NCI-H526 treated with DMSO at 0.1 percent for 48 hours (cell line): Measurements from ENCODE around the gene TUFT1.
"Not testable (repeated sequence)": the region's sequence is repeated elsewhere in the genome, so short reads cannot be mapped to it uniquely, and the experiment has no call there.

ENCODE experiments used
- DNase-seq: peaks from one replicate; lab custom pipeline; 2025; lab: John Stamatoyannopoulos, UW

TUFT1 gene

GRCh38 chr1:151581451-151581850, 41.3 kb downstream of the TUFT1 start:
- DNase-seq = no peak

DNA sequence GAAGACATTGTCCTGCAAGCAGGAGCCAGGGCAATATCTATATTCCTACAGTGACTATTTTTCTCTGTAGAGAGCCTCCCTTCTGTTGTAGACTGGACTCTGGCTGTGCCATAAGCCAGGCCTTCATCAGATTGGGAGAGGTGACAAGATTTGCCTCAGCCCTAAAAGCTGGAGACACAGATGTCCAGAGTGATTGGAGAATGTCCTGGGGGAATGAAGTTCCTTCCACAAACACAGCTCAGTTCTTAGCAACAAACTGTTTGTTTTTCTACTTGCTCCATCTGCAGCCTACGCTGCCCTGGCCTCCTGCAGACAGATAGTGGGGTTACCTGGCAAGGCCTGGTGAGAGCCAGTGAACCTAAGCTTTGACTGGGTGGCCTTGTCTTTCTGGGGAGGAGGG, 41.8 kb downstream of the TUFT1 start:
- no peak for DNase-seq

- DNase-seq = no peak
Measured at GRCh38 chr1:151583796-151584195, 43.7 kb downstream of the TUFT1 start.

DNA sequence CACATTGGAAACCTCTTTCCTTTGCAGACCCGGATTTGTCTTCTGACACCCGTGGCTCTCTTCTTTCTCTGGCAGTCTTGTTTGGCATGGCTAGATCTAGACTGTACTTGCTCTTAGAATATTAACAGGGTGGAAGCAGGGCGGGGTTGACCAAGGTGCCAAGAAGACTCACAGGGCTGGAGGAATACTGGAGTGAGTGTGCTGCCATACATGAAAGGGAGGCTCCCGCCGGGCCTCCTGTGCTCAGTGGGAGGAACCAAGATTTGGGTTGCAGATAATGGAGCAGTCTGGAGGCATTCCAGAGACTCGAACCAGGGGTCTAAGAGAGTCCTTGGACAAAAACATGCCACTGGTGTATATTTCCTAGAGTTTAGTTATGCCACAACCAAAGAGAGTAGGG, 44.2 kb downstream of the TUFT1 start:
- no peak for DNase-seq

- DNase-seq = no peak
Measured at GRCh38 chr1:151584780-151585179, 44.7 kb downstream of the TUFT1 start.

- no peak for DNase-seq
Measured at GRCh38 chr1:151585622-151586021, 45.5 kb downstream of the TUFT1 start.

- DNase-seq = no peak
Measured at GRCh38 chr1:151590961-151591360, 50.9 kb downstream of the TUFT1 start.

DNA sequence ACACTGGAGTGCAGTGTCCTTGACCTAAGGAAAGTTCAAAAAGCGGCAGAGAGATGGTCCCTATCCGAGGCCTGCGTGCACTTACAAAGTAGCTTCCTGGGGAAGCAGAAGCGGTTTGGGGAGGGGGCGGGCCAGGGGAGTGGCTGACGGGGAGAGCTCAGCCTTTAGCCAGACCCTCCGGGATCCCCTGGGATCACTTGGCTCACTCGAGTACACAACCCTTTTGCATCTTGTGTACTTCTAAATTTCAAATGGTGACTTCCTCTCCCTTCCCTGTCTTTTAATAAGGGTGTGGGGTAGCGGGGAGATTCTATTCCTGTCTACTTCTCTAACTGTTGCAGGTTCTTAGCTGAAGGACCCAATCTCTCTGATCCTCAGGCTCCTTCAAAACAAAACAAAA, 53.6 kb downstream of the TUFT1 start:
- DNase-seq = peak; percentile 80

DNA sequence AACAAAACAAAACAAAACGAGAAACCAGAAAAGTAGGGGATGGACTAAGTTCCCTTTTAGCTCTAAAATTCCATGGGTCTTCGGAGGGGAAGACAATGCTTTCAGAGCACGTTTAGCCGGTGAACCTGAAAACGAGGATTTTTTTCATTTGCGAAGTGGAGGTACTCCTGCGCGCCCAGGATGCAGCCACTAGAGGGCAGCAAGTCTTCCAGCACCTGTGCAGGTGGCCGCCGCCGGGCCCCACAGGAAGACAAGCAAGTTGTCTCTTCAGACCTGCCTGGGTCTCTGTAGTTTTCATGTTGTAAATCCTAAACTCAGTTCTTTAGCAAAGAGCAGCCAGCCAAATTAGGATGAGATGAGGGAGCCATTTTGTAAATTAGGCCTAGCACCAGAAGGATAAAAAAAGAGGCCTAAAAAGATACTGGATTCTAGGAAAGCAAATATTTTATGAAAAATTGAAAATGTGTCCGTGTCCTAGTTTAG, 54.1 kb downstream of the TUFT1 start:
- DNase-seq = peak; percentile 90

- DNase-seq = no peak
Measured at GRCh38 chr1:151596166-151596953, 56.3 kb downstream of the TUFT1 start.

GRCh38 chr1:151602550-151602949, 62.4 kb downstream of the TUFT1 start:
- not testable (repeated sequence) for DNase-seq

DNA sequence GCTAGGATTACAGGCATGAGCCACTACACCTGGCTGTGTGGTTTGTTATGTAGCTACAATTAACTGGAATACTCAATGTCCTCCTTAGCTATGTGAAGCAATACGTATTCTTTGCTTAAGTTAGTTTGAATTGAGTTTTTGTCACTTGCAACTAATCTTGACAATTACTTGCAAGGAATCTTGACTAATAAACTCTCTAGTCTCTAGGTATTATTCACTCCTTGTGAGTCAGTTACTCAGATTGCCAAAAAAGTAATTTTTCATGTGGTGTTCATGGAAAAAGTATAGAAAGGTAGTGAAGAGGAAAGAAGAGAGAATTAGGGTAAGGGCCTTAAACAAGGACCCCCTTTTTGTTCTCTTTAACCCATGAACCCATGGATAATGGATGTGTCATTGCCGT, 64.2 kb downstream of the TUFT1 start:
- DNase-seq = no peak

DNA sequence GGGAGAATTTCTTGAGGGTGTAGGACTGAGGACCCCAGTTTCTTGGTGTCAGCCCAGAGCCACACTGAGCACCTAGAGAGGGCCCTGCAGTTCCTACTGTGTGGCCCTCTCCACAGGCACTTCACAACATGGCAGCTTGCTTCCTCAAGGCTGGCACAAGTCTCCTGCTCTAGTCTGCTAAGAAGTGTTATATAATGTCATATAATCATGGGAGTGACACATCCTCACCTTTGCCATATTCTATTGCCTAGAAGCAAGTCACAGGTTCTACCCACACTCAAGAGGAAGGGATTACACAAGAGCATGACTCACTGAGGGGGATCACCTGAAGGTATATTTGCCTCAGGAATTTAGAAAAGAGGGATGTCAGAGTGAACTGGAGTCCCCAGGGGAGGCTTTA, 66.3 kb downstream of the TUFT1 start:
- DNase-seq = no peak

DNA sequence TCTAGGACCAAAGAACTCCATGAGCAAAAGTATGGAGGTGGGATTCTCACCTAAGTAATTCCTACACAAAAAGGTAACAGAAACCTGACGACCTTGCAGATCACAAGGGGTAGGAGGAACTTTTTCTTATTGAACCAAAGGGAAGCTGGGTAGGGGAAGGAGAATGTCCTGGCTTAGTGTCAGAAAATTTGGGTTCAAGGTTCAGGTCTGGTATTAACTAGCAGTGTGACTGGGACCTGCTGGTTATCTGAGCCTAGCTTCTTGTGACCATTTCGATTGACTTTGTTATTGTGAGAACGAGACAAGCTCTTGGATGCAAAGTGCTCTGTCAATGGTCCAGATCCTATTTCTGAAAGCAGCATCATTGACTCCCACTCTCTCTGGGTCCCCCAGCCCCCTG, 66.7 kb downstream of the TUFT1 start:
- no peak for DNase-seq

DNA sequence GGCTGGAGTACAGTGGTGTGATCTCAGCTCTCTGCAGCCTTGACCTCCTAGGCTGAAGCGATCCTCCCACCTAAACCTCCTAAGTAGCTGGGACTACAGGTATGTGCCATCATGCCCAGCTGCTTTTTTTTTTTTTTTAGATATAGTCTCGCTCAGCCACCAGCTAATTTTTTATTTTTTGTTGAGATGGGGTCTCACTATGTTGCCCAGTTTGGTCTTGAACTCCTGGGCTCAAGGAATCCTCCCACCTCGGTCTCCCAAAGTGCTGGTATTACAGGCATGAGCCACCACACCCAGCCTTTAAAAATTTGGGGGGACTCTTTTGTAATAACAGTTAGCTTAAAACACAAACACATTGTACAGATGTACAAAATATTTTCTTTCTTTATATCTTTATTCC, 70.0 kb downstream of the TUFT1 start:
- no peak for DNase-seq

GRCh38 chr1:151611288-151611790, 71.2 kb downstream of the TUFT1 start:
- DNase-seq = no peak

GRCh38 chr1:151611832-151612500, 71.9 kb downstream of the TUFT1 start, which contains the start of gene SNX27:
SNX27 (plus strand) TSS chr1:151612050; CDS start chr1:151612202, 152 bp downstream.
- peak; percentile 97 for DNase-seq

DNA sequence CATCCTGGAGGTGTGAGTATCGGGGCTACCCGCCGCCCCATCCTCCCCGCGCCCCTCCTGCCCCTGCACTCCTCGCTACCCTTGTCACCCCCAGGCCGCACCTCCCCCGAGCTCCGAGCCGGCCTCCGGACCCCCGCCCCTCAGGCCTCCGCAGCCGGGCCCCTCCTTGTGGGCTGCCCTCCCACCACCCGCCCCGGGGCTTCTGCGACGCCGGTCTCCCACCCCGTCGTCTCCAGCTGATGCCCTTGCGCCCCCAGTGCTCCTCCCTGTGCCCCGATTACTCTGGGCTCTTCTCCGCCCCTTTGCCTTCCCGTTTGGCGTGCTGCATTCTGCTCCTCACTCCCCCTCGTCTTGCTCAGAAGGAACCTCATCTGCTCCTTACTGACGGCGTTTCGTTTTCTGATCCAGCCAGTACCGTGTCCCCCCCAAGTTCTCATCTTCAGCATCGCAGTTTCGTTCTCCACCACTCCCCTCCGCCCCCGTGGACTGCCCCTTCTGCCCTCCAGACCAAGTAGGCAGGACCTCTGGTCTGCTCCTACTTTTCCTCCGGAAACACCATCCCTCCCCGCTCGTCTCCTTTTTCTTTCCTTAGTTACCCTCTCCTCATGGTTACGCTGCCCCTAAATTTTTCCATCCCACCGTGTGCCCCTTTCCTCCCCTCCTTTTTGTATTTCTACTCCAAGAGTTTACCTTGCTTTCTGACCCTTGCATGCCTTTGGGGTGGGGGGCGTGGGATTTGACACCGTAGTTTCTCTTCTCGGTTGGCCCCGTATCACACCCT, 72.6 kb downstream of the TUFT1 start:
- DNase-seq = no peak

GRCh38 chr1:151613282-151613780, 73.2 kb downstream of the TUFT1 start:
- peak; percentile 59 for DNase-seq

DNA sequence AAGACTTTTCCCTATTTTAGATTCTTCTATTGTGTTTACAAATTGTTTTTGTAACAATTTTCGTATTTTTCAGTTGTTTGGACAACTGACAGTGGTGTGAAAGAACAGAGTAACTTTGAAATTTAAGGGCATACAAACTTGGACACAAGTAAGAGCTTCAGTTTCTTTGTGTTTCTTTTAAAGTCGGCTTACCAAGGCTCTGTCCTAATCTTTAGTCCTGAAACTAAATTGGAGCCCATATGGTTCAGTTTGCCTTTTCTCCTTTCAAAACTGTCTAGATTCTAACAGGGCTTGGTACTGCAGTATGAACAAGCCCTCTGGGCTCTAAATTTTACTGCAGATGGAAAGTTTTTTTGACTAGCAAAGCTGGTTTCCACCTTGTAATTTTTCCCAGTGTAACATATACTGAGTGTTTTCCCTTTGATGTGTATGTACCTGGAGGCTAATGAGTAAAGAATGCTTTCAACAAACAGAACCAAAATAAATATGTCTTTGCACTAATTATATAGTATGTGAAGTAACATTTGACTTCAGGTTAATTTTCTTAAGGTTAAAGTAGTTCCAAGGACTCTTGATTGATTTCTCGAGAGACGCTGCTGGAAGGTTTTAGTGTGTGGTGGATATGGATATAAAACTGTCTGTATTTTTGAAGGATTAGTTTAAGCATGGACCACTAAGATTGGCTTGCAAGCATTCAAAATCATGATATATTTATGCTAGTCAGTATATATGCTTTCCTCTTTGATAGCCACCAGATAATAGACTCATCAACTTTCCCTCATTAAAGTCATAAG, 75.8 kb downstream of the TUFT1 start:
- DNase-seq = no peak

DNA sequence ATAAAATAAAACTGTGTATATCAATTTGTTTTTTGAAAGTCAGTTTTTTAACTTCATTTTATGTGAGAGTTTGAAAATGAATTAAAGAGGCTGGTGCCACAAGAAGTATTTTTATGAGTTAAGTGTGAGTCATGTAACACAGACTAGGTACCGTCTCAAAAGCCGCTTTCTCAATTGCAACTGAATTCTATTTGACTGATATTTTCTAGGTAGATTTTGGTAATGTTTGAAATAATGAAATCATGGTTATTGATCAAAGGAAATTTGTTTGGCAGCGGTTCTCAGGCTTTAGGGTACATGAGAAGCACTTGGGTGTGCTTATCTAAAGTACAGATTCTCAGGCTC, 76.4 kb downstream of the TUFT1 start:
- no peak for DNase-seq
